SK-N-SH treated with all-trans-retinoic acid at 6 μM for 48 hours (cell line): ENCODE data around the gene TADA2B.

ENCODE experiments used
- ARNTL ChIP-seq: fragments of 450-650 bp; formaldehyde crosslinking; IDR thresholded peaks from 2 replicates; pipeline ENCODE4 v1.5.0; 2020; ENCODE audit warnings: low read depth, mild to moderate bottlenecking, moderate library complexity, borderline replicate concordance
- CREB5 ChIP-seq: fragments of 250-450 bp; sonication (Bioruptor Pico); IDR thresholded peaks from 2 replicates; pipeline ENCODE4 v1.5.1; 2020; ENCODE audit warnings: low read depth, mild to moderate bottlenecking, moderate library complexity
- PATZ1 ChIP-seq: fragments of 250-450 bp; sonication (Bioruptor Pico); IDR thresholded peaks from 2 replicates; pipeline ENCODE4 v1.8.0; 2020; ENCODE audit warnings: mild to moderate bottlenecking, moderate library complexity, borderline replicate concordance
- RARB ChIP-seq: fragments of 250-450 bp; sonication (Bioruptor Pico); IDR thresholded peaks from 2 replicates; pipeline ENCODE4 v1.8.0; 2021; ENCODE audit warnings: mild to moderate bottlenecking, moderate library complexity
- TCF4 ChIP-seq: fragments of 250-450 bp; sonication (Bioruptor Pico); IDR thresholded peaks from 2 replicates; pipeline ENCODE4 v1.8.0; 2021; ENCODE audit warnings: mild to moderate bottlenecking, moderate library complexity, borderline replicate concordance

GRCh38 chr4:7063362-7063761, 20.2 kb downstream of the TADA2B start:
- no peak for TF ChIP-seq ARNTL (CRISPR knock-in tag)
- no peak for TF ChIP-seq PATZ1 (CRISPR knock-in tag)
- no peak for TF ChIP-seq TCF4 (CRISPR knock-in tag)
- no peak for TF ChIP-seq CREB5
- no peak for TF ChIP-seq RARB
